ENCODE data around the gene RHBDL2.

DNA sequence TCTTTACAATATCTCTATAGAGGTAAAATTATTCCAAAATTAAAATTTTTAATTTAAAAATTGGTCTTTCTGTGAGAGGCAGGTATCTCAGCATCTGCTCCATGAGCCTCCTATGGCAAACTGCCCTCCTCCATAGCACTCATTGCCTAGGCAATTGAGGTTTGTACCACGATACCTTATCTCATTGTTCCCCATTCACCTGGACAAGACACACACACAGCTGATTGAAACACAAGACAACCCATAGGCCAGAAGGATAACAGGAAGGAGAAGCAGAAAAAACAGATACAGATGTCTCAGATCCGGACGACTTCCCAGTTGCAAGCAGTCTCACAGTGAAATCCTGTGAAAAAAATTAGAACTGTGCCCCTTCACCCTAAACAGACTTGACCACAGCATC, 24.3 kb downstream of the RHBDL2 start:
- TF ChIP-seq, protein P1, sequence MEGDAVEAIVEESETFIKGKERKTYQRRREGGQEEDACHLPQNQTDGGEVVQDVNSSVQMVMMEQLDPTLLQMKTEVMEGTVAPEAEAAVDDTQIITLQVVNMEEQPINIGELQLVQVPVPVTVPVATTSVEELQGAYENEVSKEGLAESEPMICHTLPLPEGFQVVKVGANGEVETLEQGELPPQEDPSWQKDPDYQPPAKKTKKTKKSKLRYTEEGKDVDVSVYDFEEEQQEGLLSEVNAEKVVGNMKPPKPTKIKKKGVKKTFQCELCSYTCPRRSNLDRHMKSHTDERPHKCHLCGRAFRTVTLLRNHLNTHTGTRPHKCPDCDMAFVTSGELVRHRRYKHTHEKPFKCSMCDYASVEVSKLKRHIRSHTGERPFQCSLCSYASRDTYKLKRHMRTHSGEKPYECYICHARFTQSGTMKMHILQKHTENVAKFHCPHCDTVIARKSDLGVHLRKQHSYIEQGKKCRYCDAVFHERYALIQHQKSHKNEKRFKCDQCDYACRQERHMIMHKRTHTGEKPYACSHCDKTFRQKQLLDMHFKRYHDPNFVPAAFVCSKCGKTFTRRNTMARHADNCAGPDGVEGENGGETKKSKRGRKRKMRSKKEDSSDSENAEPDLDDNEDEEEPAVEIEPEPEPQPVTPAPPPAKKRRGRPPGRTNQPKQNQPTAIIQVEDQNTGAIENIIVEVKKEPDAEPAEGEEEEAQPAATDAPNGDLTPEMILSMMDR (IDR thresholded peaks at IDR 0.05; ENCODE audit: low read depth, low read length, poor library complexity, severe bottlenecking), result no peak
- TF ChIP-seq EZH2phosphoT487 (IDR thresholded peaks at IDR 0.05; ENCODE audit: borderline replicate concordance, low read length), result no peak

All from DOHH2 (cell line).